Measurements from ENCODE around the gene RFXANK. TPM values are rescaled to one million over a fixed set of nuclear protein-coding genes. Genes with fewer than 3 reads are reported as not detected.

Gene RFXANK
- total RNA-seq, 1 donor from 2014 or later = 91.1 TPM

GRCh38 chr19:19232261-19232721 is 40.2 kb downstream of the RFXANK start:
- no peaks in the 10 kb centered on the region for H3K79me2 ChIP-seq (ENCODE audit: insufficient read depth, low read length)
- no peak overlapping the region for H3K27ac ChIP-seq (ENCODE audit: low read depth, low read length)
- Mint-ChIP-seq H3K27ac (ENCODE audit: unreplicated experiment) (no peak overlapping the region), H3K36me3 (ENCODE audit: low read depth, unreplicated experiment) (peaks cover 5% of the 10 kb centered on the region), H3K4me1 (ENCODE audit: low read depth, unreplicated experiment) (no peaks in the 10 kb centered on the region), H3K9me3 (ENCODE audit: unreplicated experiment) (peaks cover 23% of the 10 kb centered on the region), H3K27me3 (ENCODE audit: low read depth, unreplicated experiment) (peaks cover 29% of the 10 kb centered on the region), H3K4me3 (ENCODE audit: unreplicated experiment) (no peak overlapping the region)
- DNase-seq (ENCODE audit: low read depth) = no peak
- no peak for TF ChIP-seq CTCF (IDR thresholded peaks at IDR 0.05; ENCODE audit: insufficient read depth, low read depth, low read length)
- no peak for TF ChIP-seq EZH2 (IDR thresholded peaks at IDR 0.05; ENCODE audit: insufficient read depth, low read length)
- H2AFZ ChIP-seq (ENCODE audit: low read depth, low read length) = no peak overlapping the region
- H3K9me3 ChIP-seq (ENCODE audit: insufficient read depth, low read depth, low read length) = peaks cover 15% of the 10 kb centered on the region
- no peaks in the 10 kb centered on the region for H3K36me3 ChIP-seq (ENCODE audit: insufficient read depth, low read length)
- FAIRE-seq = no peak
- no peak overlapping the region for H3K4me2 ChIP-seq (ENCODE audit: low read length)
- no peak overlapping the region for H3K9ac ChIP-seq (ENCODE audit: low read length)
- H4K20me1 ChIP-seq (ENCODE audit: insufficient read depth, low read length) = no peaks in the 10 kb centered on the region
- H3K27me3 ChIP-seq (ENCODE audit: insufficient read depth, low read length) = peaks cover 4% of the 10 kb centered on the region
- H3K4me3 ChIP-seq (ENCODE audit: insufficient read depth, low read depth, low read length) = no peak overlapping the region
- no peaks in the 10 kb centered on the region for H3K4me1 ChIP-seq (ENCODE audit: insufficient read depth, low read length)

- no peak overlapping the region for H3K4me3 ChIP-seq (ENCODE audit: insufficient read depth, low read depth, low read length)
- no peaks in the 10 kb centered on the region for H3K27me3 ChIP-seq (ENCODE audit: insufficient read depth, low read length)
- H3K36me3 ChIP-seq (ENCODE audit: insufficient read depth, low read length) = no peaks in the 10 kb centered on the region
- no peak overlapping the region for H3K4me3 Mint-ChIP-seq (ENCODE audit: unreplicated experiment)
- no peaks in the 10 kb centered on the region for H3K79me2 ChIP-seq (ENCODE audit: insufficient read depth, low read length)
- peaks cover 15% of the 10 kb centered on the region for H3K9me3 ChIP-seq (ENCODE audit: insufficient read depth, low read depth, low read length)
- no peak overlapping the region for H3K27ac ChIP-seq (ENCODE audit: low read depth, low read length)
- no peaks in the 10 kb centered on the region for H4K20me1 ChIP-seq (ENCODE audit: insufficient read depth, low read length)
- H2AFZ ChIP-seq (ENCODE audit: low read depth, low read length) = no peak overlapping the region
- H3K4me1 ChIP-seq (ENCODE audit: insufficient read depth, low read length) = no peaks in the 10 kb centered on the region
- H3K9ac ChIP-seq (ENCODE audit: low read length) = no peak overlapping the region
- TF ChIP-seq EZH2 (IDR thresholded peaks at IDR 0.05; ENCODE audit: insufficient read depth, low read length) = no peak
- TF ChIP-seq CTCF (IDR thresholded peaks at IDR 0.05; ENCODE audit: insufficient read depth, low read depth, low read length) = no peak
- DNase-seq (ENCODE audit: low read depth) (no peak), FAIRE-seq (no peak)
- peaks cover 23% of the 10 kb centered on the region for H3K27me3 Mint-ChIP-seq (ENCODE audit: low read depth, unreplicated experiment)
- H3K27ac Mint-ChIP-seq (ENCODE audit: unreplicated experiment) = no peak overlapping the region
- H3K4me2 ChIP-seq (ENCODE audit: low read length) = no peak overlapping the region
- no peaks in the 10 kb centered on the region for H3K4me1 Mint-ChIP-seq (ENCODE audit: low read depth, unreplicated experiment)
- H3K36me3 Mint-ChIP-seq (ENCODE audit: low read depth, unreplicated experiment) = peaks cover 5% of the 10 kb centered on the region
- H3K9me3 Mint-ChIP-seq (ENCODE audit: unreplicated experiment) = peaks cover 19% of the 10 kb centered on the region
Measured at GRCh38 chr19:19234220-19234816, 42.3 kb downstream of the RFXANK start.

GRCh38 chr19:19236173-19236572 is 44.1 kb downstream of the RFXANK start:
- no peaks in the 10 kb centered on the region for H3K4me1 Mint-ChIP-seq (ENCODE audit: low read depth, unreplicated experiment)

More at GRCh38 chr19:19236173-19236572, 44.1 kb downstream of the RFXANK start:
- H3K4me3 ChIP-seq (ENCODE audit: insufficient read depth, low read depth, low read length) = no peak overlapping the region
- Mint-ChIP-seq H3K27ac (ENCODE audit: unreplicated experiment) (no peak overlapping the region), H3K9me3 (ENCODE audit: unreplicated experiment) (peaks cover 19% of the 10 kb centered on the region), H3K36me3 (ENCODE audit: low read depth, unreplicated experiment) (peaks cover 5% of the 10 kb centered on the region), H3K27me3 (ENCODE audit: low read depth, unreplicated experiment) (peaks cover 29% of the 10 kb centered on the region), H3K4me3 (ENCODE audit: unreplicated experiment) (no peak overlapping the region)
- no peak overlapping the region for H3K4me2 ChIP-seq (ENCODE audit: low read length)
- H4K20me1 ChIP-seq (ENCODE audit: insufficient read depth, low read length) = no peaks in the 10 kb centered on the region
- no peaks in the 10 kb centered on the region for H3K4me1 ChIP-seq (ENCODE audit: insufficient read depth, low read length)
- no peaks in the 10 kb centered on the region for H3K79me2 ChIP-seq (ENCODE audit: insufficient read depth, low read length)
- no peak overlapping the region for H3K9ac ChIP-seq (ENCODE audit: low read length)
- H2AFZ ChIP-seq (ENCODE audit: low read depth, low read length) = no peak overlapping the region
- H3K9me3 ChIP-seq (ENCODE audit: insufficient read depth, low read depth, low read length) = peaks cover 15% of the 10 kb centered on the region
- TF ChIP-seq EZH2 (IDR thresholded peaks at IDR 0.05; ENCODE audit: insufficient read depth, low read length) (no peak), CTCF (IDR thresholded peaks at IDR 0.05; ENCODE audit: insufficient read depth, low read depth, low read length) (no peak)
- no peaks in the 10 kb centered on the region for H3K36me3 ChIP-seq (ENCODE audit: insufficient read depth, low read length)
- DNase-seq (ENCODE audit: low read depth) = no peak
- no peak overlapping the region for H3K27ac ChIP-seq (ENCODE audit: low read depth, low read length)
- no peaks in the 10 kb centered on the region for H3K27me3 ChIP-seq (ENCODE audit: insufficient read depth, low read length)
- no peak for FAIRE-seq

Data from astrocyte (in vitro differentiated cells and primary cell).